Gastrocnemius medialis (tissue), 4 donors: ENCODE measurements around the gene WWOX. TPM values are rescaled to one million over a fixed set of nuclear protein-coding genes. Genes with fewer than 3 reads are reported as not detected.

ENCODE experiments used
- ATAC-seq, 2 donors: fragments of 150-250 bp; one replicate each; pipeline ENCODE4 v1.9.1; 2016
- DNase-seq, 2 donors: peaks; one replicate each; pipeline ENCODE4 v3.0.0-alpha.2; 2019
- H3K27ac ChIP-seq, 4 donors: fragments of 200-600 bp; sonication (generic); 1 replicate in 1 of 4; 2 replicates in 3 of 4; pipeline ENCODE4 v1.5.1; 2016 to 2018; ENCODE audit warnings: mild to moderate bottlenecking in 2 of 4, moderate library complexity in 1 of 4
- H3K27me3 ChIP-seq, 3 donors: fragments of 200-600 bp; sonication (generic) in 2 of 3; 1 replicate in 1 of 3; 2 replicates in 2 of 3; pipeline versions ENCODE4 v1.5.1 to v1.6.0; 2016 to 2019; ENCODE audit warnings: mild to moderate bottlenecking in 1 of 3, moderate library complexity in 1 of 3
- H3K36me3 ChIP-seq, 2 donors: fragments of 200-600 bp; sonication (generic) in 1 of 2; one replicate each; pipeline ENCODE4 v1.5.1; 2017 to 2018
- H3K4me1 ChIP-seq, 2 donors: fragments of 200-600 bp; sonication (generic) in 1 of 2; one replicate each; pipeline ENCODE4 v1.5.1; 2016 to 2017; ENCODE audit warnings: mild to moderate bottlenecking in 2 of 2
- H3K4me3 ChIP-seq, 4 donors: fragments of 200-600 bp; sonication (generic) in 3 of 4; 1 replicate in 1 of 4; 2 replicates in 3 of 4; pipeline ENCODE4 v1.5.1; 2016 to 2019; ENCODE audit warnings: mild to moderate bottlenecking in 2 of 4
- H3K9me3 ChIP-seq, 3 donors: fragments of 200-600 bp; sonication (generic) in 2 of 3; 1 replicate in 1 of 3; 2 replicates in 2 of 3; pipeline ENCODE4 v1.5.1; 2016 to 2019
- POLR2A ChIP-seq, 2 donors: fragments of 450-650 bp; IDR thresholded peaks; one replicate each; pipeline ENCODE4 v1.6.1; 2017; ENCODE audit warnings: antibody characterized with exemption in 2 of 2, mild to moderate bottlenecking in 2 of 2, moderate library complexity in 2 of 2
- in situ Hi-C, 4 donors: fragments of 200-750 bp; cut with MboI; loops; one replicate each; pipeline versions ENCODE4 v1.15.0 to v1.8.0; 2017; ENCODE audit warnings: low sequenced_read_pairs in 4 of 4
- intact Hi-C: fragments of 100-400 bp; cut with DNase I; formaldehyde crosslinking; loops from one replicate; pipeline ENCODE4 v1.15.1; 2023; ENCODE audit warnings: low total_unique reads
- total RNA-seq, 4 donors: library from RNA; depleted of rRNA; stranded (reverse); fragments of >200 nt; gene quantifications; one replicate each; pipeline versions ENCODE4 v1.1.0 to v1.2.3, GENCODE V29; 2016
- TF ChIP-seq, protein P1 (sequence below), 5 experiments: fragments of 450-650 bp in 3 of 5; fragments of 200-600 bp in 2 of 5; sonication (generic) in 2 of 5; IDR thresholded peaks in 4 of 5; conservative IDR thresholded peaks in 1 of 5; 1 replicate in 4 of 5; 2 replicates in 1 of 5; pipeline ENCODE4 v1.5.1; 2016 to 2019; ENCODE audit warnings: antibody characterized with exemption in 5 of 5, mild to moderate bottlenecking in 3 of 5, moderate library complexity in 3 of 5

Gene WWOX
- total RNA-seq, 4 donors from 2014 or later = 3.3 to 13.0 (median 6.0) TPM

DNA sequence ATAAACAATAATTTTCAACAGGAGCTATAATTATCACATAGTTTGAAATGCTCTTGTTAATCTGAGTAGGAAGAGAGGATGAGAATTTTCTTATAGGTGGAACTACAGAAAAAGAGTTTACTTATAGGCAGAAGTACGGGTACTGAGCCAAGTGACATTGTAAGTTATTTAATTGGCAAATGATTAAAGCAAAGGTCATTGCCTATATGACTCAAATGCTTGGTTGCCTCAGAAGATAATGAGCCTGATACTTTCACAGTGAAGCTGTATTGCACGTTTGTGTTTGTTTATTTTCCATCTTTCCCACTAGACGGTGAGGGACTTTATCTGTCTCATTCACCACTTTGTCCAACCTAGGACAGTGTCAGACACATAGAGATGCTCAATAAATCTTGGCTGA is 751.8 kb downstream of the WWOX start:
- intact Hi-C loops = no loop called here
- Histone ChIP-seq H3K27ac (no peak overlapping the region), H3K27me3 (no peaks in the 10 kb centered on the region)

GRCh38 chr16:78852081-78852635 is 752.7 kb downstream of the WWOX start:
- DNase-seq = no peak
- TF ChIP-seq, protein P1, sequence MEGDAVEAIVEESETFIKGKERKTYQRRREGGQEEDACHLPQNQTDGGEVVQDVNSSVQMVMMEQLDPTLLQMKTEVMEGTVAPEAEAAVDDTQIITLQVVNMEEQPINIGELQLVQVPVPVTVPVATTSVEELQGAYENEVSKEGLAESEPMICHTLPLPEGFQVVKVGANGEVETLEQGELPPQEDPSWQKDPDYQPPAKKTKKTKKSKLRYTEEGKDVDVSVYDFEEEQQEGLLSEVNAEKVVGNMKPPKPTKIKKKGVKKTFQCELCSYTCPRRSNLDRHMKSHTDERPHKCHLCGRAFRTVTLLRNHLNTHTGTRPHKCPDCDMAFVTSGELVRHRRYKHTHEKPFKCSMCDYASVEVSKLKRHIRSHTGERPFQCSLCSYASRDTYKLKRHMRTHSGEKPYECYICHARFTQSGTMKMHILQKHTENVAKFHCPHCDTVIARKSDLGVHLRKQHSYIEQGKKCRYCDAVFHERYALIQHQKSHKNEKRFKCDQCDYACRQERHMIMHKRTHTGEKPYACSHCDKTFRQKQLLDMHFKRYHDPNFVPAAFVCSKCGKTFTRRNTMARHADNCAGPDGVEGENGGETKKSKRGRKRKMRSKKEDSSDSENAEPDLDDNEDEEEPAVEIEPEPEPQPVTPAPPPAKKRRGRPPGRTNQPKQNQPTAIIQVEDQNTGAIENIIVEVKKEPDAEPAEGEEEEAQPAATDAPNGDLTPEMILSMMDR (IDR thresholded peaks at IDR 0.05 in 4 of 5, conservative IDR thresholded peaks at IDR 0.05 in 1 of 5) = no peak
- no peak for TF ChIP-seq POLR2A (IDR thresholded peaks at IDR 0.05)
- Histone ChIP-seq H3K9me3 (no peaks in the 10 kb centered on the region), H3K27ac (no peak overlapping the region), H3K4me3 (no peak overlapping the region), H3K4me1 (no peaks in the 10 kb centered on the region), H3K27me3 (no peaks in the 10 kb centered on the region), H3K36me3 (no peaks in the 10 kb centered on the region)
- in situ Hi-C loops = no loop called here
- no peak for ATAC-seq
- intact Hi-C loops = no loop called here

More for the DNA sequence above, 751.8 kb downstream of the WWOX start:
- Histone ChIP-seq H3K4me1 (no peaks in the 10 kb centered on the region), H3K36me3 (no peaks in the 10 kb centered on the region), H3K4me3 (no peak overlapping the region), H3K9me3 (no peaks in the 10 kb centered on the region)
- DNase-seq = no peak
- no peak for ATAC-seq
- in situ Hi-C loops = no loop called here
- TF ChIP-seq POLR2A (IDR thresholded peaks at IDR 0.05) = no peak

DNA sequence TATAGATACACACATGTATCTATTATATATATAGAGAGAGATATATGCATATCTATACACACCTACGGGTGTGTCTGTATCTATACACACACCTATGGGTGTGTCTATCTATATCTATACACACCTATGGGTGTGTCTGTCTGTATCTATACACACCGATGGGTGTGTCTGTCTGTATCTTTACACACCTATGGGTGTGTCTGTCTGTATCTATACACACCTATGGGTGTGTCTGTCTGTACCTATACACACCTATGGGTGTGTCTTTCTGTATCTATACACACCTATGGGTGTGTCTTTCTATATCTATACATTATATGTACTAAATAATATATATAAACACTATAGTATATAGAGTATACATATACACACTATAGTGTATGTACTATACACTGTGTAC is 762.6 kb downstream of the WWOX start:
- DNase-seq = no peak
- H3K36me3 ChIP-seq = no peaks in the 10 kb centered on the region
- no peaks in the 10 kb centered on the region for H3K27me3 ChIP-seq
- intact Hi-C loops = loop anchor here (10.0 kb wide), 1 partner anchor 357 kb away; no protein-coding TSS in a partner anchor
- TF ChIP-seq, protein P1 (IDR thresholded peaks at IDR 0.05 in 4 of 5, conservative IDR thresholded peaks at IDR 0.05 in 1 of 5) = no peak
- TF ChIP-seq POLR2A (IDR thresholded peaks at IDR 0.05) = no peak
- no peaks in the 10 kb centered on the region for H3K9me3 ChIP-seq
- in situ Hi-C loops = no loop called here
- no peak overlapping the region for H3K27ac ChIP-seq
- peaks cover 10 to 12% of the 10 kb centered on the region in 2 donors for H3K4me1 ChIP-seq
- no peak overlapping the region for H3K4me3 ChIP-seq
- ATAC-seq = no peak

- intact Hi-C loops = loop anchor here (10.0 kb wide), 1 partner anchor 362 kb away; no protein-coding TSS in a partner anchor
These were observed 767.1 kb downstream of the WWOX start for GRCh38 chr16:78866521-78866920.

DNA sequence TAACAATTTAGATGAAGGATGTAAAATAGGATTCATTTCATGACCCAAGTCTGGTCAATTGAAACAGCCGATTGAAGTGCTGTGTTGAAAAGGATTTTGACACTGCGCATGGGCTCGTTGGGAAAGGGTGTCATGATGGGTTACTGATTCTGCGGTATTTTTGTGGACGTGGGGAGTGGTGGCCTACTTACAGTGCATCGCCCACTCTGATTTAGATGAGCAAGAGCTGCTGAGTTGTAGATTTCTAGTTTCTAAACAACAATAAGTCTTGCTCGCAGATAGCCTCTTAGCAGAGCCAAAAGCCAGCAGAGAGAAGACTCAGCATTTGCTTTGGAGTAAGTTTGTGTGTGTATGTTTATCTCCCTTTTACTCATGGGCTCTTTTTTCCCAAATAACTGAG is 770.0 kb downstream of the WWOX start:
- in situ Hi-C loops = no loop called here
- H3K27me3 ChIP-seq = no peaks in the 10 kb centered on the region
- intact Hi-C loops = loop anchor here (10.0 kb wide), 1 partner anchor 365 kb away; no protein-coding TSS in a partner anchor
- H3K27ac ChIP-seq = no peak overlapping the region
- no peak for TF ChIP-seq POLR2A (IDR thresholded peaks at IDR 0.05)
- TF ChIP-seq, protein P1 (IDR thresholded peaks at IDR 0.05 in 4 of 5, conservative IDR thresholded peaks at IDR 0.05 in 1 of 5) = no peak
- ATAC-seq (no peak), DNase-seq (no peak)
- H3K36me3 ChIP-seq = no peaks in the 10 kb centered on the region
- peaks cover 14 to 15% of the 10 kb centered on the region in 2 donors for H3K4me1 ChIP-seq
- H3K4me3 ChIP-seq = no peak overlapping the region
- no peaks in the 10 kb centered on the region for H3K9me3 ChIP-seq

More at GRCh38 chr16:78866521-78866920, 767.1 kb downstream of the WWOX start:
- no peaks in the 10 kb centered on the region for H3K36me3 ChIP-seq
- H3K27ac ChIP-seq = peak overlapping the region in 1 of 4 donors; percentile 13
- TF ChIP-seq, protein P1 (IDR thresholded peaks at IDR 0.05 in 4 of 5, conservative IDR thresholded peaks at IDR 0.05 in 1 of 5) = no peak
- no peak for TF ChIP-seq POLR2A (IDR thresholded peaks at IDR 0.05)
- in situ Hi-C loops = no loop called here
- ATAC-seq = peak; percentile 72 to 89
- H3K27me3 ChIP-seq = no peaks in the 10 kb centered on the region
- H3K4me3 ChIP-seq = peak overlapping the region in 2 of 4 donors; percentile 4 to 34
- H3K4me1 ChIP-seq = peaks cover 14 to 15% of the 10 kb centered on the region in 2 donors
- no peaks in the 10 kb centered on the region for H3K9me3 ChIP-seq
- peak in 1 of 2 donors; percentile 8 for DNase-seq
